Uterus (tissue), 2 donors: ENCODE results near the gene DNMT1.

Experiments used
- POLR2A ChIP-seq, 2 donors: fragments of 450-650 bp; IDR thresholded peaks; one replicate each; pipeline ENCODE4 v1.6.1; 2016; ENCODE audit warnings: antibody characterized with exemption in 2 of 2, mild to moderate bottlenecking in 1 of 2, moderate library complexity in 1 of 2
- TF ChIP-seq, protein P1 (sequence below), 4 experiments: fragments of 200-600 bp in 2 of 4; fragments of 450-650 bp in 2 of 4; sonication (generic) in 2 of 4; IDR thresholded peaks; one replicate each; pipeline ENCODE4 v1.5.1; 2016 to 2019; ENCODE audit warnings: antibody characterized with exemption in 4 of 4, mild to moderate bottlenecking in 2 of 4, moderate library complexity in 1 of 4

DNA sequence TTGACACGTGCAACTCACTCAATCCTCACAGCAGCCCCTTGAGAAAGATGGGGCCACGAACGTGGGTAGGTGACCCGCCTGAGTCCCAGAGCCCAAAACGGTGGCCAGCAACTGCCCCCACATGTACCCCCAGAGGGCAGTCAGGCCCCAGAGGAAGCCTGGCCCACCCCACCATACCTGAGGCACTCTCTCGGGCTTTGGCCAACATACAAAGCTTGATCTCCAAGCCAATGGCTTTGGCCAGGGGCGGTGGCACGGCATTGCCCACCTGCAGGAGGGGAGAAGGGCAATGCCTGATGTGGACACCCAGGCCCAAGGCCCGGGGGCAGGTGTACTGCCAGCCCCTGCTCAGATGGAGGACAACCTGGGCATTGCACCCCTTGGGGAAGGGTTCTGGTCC is 60.7 kb downstream of the DNMT1 start:
- TF ChIP-seq, protein P1, sequence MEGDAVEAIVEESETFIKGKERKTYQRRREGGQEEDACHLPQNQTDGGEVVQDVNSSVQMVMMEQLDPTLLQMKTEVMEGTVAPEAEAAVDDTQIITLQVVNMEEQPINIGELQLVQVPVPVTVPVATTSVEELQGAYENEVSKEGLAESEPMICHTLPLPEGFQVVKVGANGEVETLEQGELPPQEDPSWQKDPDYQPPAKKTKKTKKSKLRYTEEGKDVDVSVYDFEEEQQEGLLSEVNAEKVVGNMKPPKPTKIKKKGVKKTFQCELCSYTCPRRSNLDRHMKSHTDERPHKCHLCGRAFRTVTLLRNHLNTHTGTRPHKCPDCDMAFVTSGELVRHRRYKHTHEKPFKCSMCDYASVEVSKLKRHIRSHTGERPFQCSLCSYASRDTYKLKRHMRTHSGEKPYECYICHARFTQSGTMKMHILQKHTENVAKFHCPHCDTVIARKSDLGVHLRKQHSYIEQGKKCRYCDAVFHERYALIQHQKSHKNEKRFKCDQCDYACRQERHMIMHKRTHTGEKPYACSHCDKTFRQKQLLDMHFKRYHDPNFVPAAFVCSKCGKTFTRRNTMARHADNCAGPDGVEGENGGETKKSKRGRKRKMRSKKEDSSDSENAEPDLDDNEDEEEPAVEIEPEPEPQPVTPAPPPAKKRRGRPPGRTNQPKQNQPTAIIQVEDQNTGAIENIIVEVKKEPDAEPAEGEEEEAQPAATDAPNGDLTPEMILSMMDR (IDR thresholded peaks at IDR 0.05), result no peak
- no peak for TF ChIP-seq POLR2A (IDR thresholded peaks at IDR 0.05)
